Measurements from ENCODE around the gene LAMA3. TPM values are rescaled to one million over a fixed set of nuclear protein-coding genes. Genes with fewer than 3 reads are reported as not detected.

LAMA3 gene
- total RNA-seq, 4 donors from 2014 or later = 46.3 to 80.6 (median 67.1) TPM

DNA sequence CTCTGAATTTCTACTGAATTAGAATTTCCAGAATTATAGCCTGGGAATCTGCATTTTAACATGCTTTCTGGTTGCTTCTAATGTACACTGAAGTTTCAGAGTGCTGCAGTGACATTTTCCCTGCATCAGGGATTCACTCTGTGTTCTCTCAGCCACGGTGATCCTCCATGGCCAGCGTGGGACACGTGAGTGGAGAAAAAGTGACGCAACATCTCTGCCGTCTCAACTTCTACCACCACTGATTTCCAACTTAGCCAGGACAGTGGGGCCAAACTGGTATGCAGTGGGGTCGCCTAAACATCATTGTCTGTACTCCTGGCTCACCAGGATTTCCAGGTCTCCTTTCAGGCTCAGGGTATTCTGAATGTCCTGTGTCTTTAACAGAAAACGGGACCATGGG lies 44.6 kb downstream of the LAMA3 start:
- Histone ChIP-seq H3K27me3 (no peaks in the 10 kb centered on the region), H3K36me3 (no peaks in the 10 kb centered on the region), H3K27ac (no peak overlapping the region), H3K9me3 (no peaks in the 10 kb centered on the region), H3K4me3 (no peak overlapping the region), H3K4me1 (peaks cover 0 to 11% (median 0%) of the 10 kb centered on the region in 4 donors)
- DNase-seq (ENCODE audit: low spot score in 2 of 2) = no peak
- WGBS, 2 donors = 88 to 93% methylated on average over 7 of the region's 7 CpGs
- TF ChIP-seq POLR2A (IDR thresholded peaks at IDR 0.05) (no peak), EP300 (IDR thresholded peaks at IDR 0.05) (no peak)
- TF ChIP-seq, protein P1, sequence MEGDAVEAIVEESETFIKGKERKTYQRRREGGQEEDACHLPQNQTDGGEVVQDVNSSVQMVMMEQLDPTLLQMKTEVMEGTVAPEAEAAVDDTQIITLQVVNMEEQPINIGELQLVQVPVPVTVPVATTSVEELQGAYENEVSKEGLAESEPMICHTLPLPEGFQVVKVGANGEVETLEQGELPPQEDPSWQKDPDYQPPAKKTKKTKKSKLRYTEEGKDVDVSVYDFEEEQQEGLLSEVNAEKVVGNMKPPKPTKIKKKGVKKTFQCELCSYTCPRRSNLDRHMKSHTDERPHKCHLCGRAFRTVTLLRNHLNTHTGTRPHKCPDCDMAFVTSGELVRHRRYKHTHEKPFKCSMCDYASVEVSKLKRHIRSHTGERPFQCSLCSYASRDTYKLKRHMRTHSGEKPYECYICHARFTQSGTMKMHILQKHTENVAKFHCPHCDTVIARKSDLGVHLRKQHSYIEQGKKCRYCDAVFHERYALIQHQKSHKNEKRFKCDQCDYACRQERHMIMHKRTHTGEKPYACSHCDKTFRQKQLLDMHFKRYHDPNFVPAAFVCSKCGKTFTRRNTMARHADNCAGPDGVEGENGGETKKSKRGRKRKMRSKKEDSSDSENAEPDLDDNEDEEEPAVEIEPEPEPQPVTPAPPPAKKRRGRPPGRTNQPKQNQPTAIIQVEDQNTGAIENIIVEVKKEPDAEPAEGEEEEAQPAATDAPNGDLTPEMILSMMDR (IDR thresholded peaks at IDR 0.05) = no peak

DNA sequence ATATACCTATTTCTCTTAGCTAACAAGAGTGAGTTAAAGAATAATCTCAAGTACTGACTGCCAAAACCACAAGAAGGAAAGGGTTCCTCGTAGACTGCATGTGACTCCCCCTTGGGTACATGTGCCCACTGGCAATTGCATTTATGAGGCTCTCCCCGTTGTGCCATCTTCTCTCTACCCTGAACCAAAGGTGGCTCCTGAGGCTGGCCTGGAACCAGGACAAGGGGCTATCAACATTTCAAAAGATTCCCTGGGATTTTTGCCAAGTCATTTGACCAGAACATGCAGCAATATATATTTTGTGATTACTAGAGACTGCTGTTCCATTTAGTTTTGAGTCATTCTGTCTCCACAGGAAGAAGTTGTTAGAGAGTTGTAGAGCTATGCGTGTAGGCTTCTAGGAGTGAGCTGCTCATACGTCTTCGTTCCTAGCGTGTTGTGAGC lies 45.8 kb downstream of the LAMA3 start:
- no peak for TF ChIP-seq POLR2A (IDR thresholded peaks at IDR 0.05)
- TF ChIP-seq, protein P1 (IDR thresholded peaks at IDR 0.05) = no peak
- TF ChIP-seq EP300 (IDR thresholded peaks at IDR 0.05) = no peak
- DNase-seq (ENCODE audit: low spot score in 2 of 2) = no peak
- 65 to 69% methylated on average over 6 of the region's 6 CpGs for WGBS, 2 donors
- no peak overlapping the region for H3K27ac ChIP-seq
- no peaks in the 10 kb centered on the region for H3K36me3 ChIP-seq
- peaks cover 0 to 13% (median 0%) of the 10 kb centered on the region in 4 donors for H3K4me1 ChIP-seq
- H3K4me3 ChIP-seq = no peak overlapping the region
- H3K27me3 ChIP-seq = no peaks in the 10 kb centered on the region
- H3K9me3 ChIP-seq = no peaks in the 10 kb centered on the region

DNA sequence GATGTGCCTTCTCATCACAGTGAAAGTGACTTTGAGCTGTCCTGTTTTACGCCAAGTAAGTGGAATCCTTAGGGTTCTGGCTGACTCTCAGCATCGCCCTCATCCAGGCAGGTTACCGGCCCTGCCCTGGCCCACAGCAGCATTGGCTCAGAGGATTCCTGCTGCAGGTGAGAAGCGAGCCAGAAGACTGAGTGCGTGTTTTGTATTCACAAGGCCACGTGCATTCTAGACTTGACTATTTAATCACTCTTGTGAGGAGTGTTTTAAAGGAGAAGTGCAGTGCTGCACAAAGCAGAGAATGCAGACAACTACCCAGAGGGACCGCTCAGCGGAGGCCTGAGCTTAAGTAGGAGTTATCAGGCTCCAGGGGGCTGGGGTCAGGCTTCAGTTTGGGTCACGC lies 48.3 kb downstream of the LAMA3 start:
- DNase-seq (ENCODE audit: low spot score in 2 of 2) = no peak
- 73 to 84% methylated on average over 9 of the region's 9 CpGs for WGBS, 2 donors
- Histone ChIP-seq H3K4me3 (no peak overlapping the region), H3K36me3 (no peaks in the 10 kb centered on the region), H3K27ac (no peak overlapping the region), H3K4me1 (peaks cover 0 to 20% (median 0%) of the 10 kb centered on the region in 4 donors), H3K9me3 (no peaks in the 10 kb centered on the region), H3K27me3 (no peaks in the 10 kb centered on the region)
- no peak for TF ChIP-seq EP300 (IDR thresholded peaks at IDR 0.05)
- TF ChIP-seq, protein P1 (IDR thresholded peaks at IDR 0.05) = no peak

DNA sequence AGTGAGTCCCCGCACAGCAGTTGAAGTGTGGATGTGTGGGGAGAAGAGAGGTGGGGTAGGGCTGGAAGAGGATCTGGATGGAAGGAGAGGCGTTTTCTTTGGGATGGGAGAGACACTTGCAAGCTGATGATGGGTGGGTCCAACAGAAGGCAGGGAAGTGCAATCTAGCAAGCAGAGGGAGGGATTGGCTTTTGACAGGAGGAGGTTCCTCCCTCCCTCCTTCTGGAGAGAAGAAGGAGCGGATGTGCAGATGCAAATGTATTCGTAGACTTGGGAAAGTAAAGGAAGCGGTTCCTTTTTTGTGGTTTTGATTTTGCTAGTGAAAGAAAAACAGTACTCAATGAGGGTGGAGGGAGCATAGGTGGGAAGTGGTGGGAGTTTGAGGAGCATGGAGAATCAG lies 48.9 kb downstream of the LAMA3 start:
- H3K4me1 ChIP-seq = peaks cover 0 to 20% (median 0%) of the 10 kb centered on the region in 4 donors
- H3K9me3 ChIP-seq = no peaks in the 10 kb centered on the region
- no peak overlapping the region for H3K4me3 ChIP-seq
- no peaks in the 10 kb centered on the region for H3K27me3 ChIP-seq
- no peak for TF ChIP-seq EP300 (IDR thresholded peaks at IDR 0.05)
- TF ChIP-seq, protein P1 (IDR thresholded peaks at IDR 0.05) = no peak
- TF ChIP-seq POLR2A (IDR thresholded peaks at IDR 0.05) = no peak
- DNase-seq (ENCODE audit: low spot score in 2 of 2) = no peak
- H3K36me3 ChIP-seq = no peaks in the 10 kb centered on the region
- WGBS, 2 donors = 69 to 77% methylated on average over 5 of the region's 5 CpGs
- no peak overlapping the region for H3K27ac ChIP-seq

DNA sequence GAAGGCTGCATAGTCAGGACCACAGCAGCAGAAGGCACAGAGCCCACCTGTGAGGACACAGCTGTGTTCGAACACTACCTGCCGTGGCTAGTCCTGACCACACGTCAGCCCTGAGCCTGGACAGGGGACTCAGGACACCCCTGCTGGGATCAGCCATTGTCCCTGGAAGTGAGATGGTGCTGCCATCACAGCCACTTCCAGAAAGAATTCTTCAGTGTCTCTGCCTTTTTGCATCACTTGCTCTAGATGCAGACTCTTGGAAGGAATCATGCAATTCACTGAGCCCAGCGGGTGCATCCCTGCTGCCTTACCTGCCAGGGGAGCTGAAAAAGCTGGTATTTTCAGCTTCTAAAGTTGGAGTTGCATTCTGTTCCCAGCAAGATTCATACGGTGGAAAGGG lies 49.3 kb downstream of the LAMA3 start:
- Histone ChIP-seq H3K27me3 (no peaks in the 10 kb centered on the region), H3K4me3 (no peak overlapping the region)
- 93% methylated on average over 5 of the region's 5 CpGs for WGBS, 2 donors

More for the DNA sequence above, 49.3 kb downstream of the LAMA3 start:
- DNase-seq (ENCODE audit: low spot score in 2 of 2) = no peak
- Histone ChIP-seq H3K9me3 (no peaks in the 10 kb centered on the region), H3K4me1 (peaks cover 0 to 20% (median 0%) of the 10 kb centered on the region in 4 donors), H3K27ac (no peak overlapping the region), H3K36me3 (no peaks in the 10 kb centered on the region)
- TF ChIP-seq POLR2A (IDR thresholded peaks at IDR 0.05) = no peak
- no peak for TF ChIP-seq EP300 (IDR thresholded peaks at IDR 0.05)
- TF ChIP-seq, protein P1 (IDR thresholded peaks at IDR 0.05) = no peak

All from tibial nerve (tissue), 4 donors.